A549 (cell line): Measurements from ENCODE around the gene MKRN1. TPM values are rescaled to one million over a fixed set of nuclear protein-coding genes. Genes with fewer than 3 reads are reported as not detected.

Experiments used
- ATAC-seq, 2 experiments: fragments of 200-7000 bp in 1 of 2; fragments of >200 bp in 1 of 2; cut with Nextera tagmentation in 1 of 2; cut with Tn5 transposase in 1 of 2; 3 replicates each; pipeline versions ENCODE4 v1.8.0 to v1.9.1; 2018 to 2020; ENCODE audit warnings: mild to moderate bottlenecking in 1 of 2, moderate library complexity in 1 of 2
- CTCF ChIA-PET: fragments of 300-600 bp; sonication (Branson Sonifier 250); formaldehyde crosslinking; extraction: SDS; loops from one replicate; lab custom pipeline; 2021; ENCODE audit warnings: antibody characterized with exemption, inconsistent platforms; lab: Yijun Ruan, JAX
- POLR2A ChIA-PET: fragments of 350-600 bp; formaldehyde crosslinking; extraction: SDS; loops from one replicate; lab custom pipeline; 2021; ENCODE audit warnings: antibody characterized with exemption, inconsistent platforms; lab: Yijun Ruan, JAX
- DNase-seq, 2 experiments: peaks; one replicate each; pipeline versions ENCODE4 v3.0.0 to v3.0.0-alpha.2; 2011 to 2016; ENCODE audit warnings: low read depth in 1 of 2, low spot score in 1 of 2
- FAIRE-seq: peaks from 2 replicates; lab custom pipeline; 2011; peaks lifted over from hg19 to GRCh38; lab: Jason Lieb, UNC
- H3K27ac ChIP-seq, 2 experiments: fragments of >200 bp; sonication (Bioruptor Twin); formaldehyde crosslinking; 3 replicates each; pipeline ENCODE4 v1.5.1; 2016 to 2017
- H3K4me1 ChIP-seq: fragments of >200 bp; sonication (Bioruptor Twin); formaldehyde crosslinking; 3 replicates; pipeline ENCODE4 v1.6.1; 2016
- H3K4me2 ChIP-seq: fragments of >200 bp; sonication (Bioruptor Twin); formaldehyde crosslinking; 3 replicates; pipeline ENCODE4 v1.6.1; 2016
- H3K4me3 ChIP-seq: fragments of >200 bp; sonication (Bioruptor Twin); formaldehyde crosslinking; 3 replicates; pipeline ENCODE4 v1.5.1; 2016
- H3K9me3 ChIP-seq: fragments of >200 bp; sonication (Bioruptor Twin); formaldehyde crosslinking; 3 replicates; pipeline ENCODE4 v1.6.1; 2016
- CBX2 ChIP-seq: fragments of 200-600 bp; sonication (generic); IDR thresholded peaks from 2 replicates; pipeline ENCODE4 v1.6.1; 2016; ENCODE audit warnings: low read depth, mild to moderate bottlenecking, borderline replicate concordance
- CEBPB ChIP-seq, 2 experiments: fragments of >200 bp in 1 of 2; sonication (Bioruptor Twin) in 1 of 2; formaldehyde crosslinking in 1 of 2; IDR thresholded peaks; 2 replicates each; pipeline ENCODE4 v1.6.1; 2012 to 2016
- EP300 ChIP-seq, 2 experiments: fragments of >200 bp; sonication (Bioruptor Twin); formaldehyde crosslinking; IDR thresholded peaks; 2 replicates in 1 of 2; 3 replicates in 1 of 2; pipeline ENCODE4 v1.6.1; 2016 to 2017
- ESRRA ChIP-seq: fragments of 150-350 bp; IDR thresholded peaks from 2 replicates; pipeline ENCODE4 v1.6.1; 2014; ENCODE audit warnings: mild to moderate bottlenecking, low read length, borderline replicate concordance
- HEYL ChIP-seq: fragments of 250-450 bp; sonication (Bioruptor Pico); IDR thresholded peaks from 2 replicates; pipeline ENCODE4 v1.8.0; 2021; ENCODE audit warnings: mild to moderate bottlenecking, moderate library complexity
- HOXB5 ChIP-seq: fragments of 250-450 bp; sonication (Bioruptor Pico); IDR thresholded peaks from 2 replicates; pipeline ENCODE4 v1.5.0; 2020; ENCODE audit warnings: mild to moderate bottlenecking, moderate library complexity
- JUNB ChIP-seq: fragments of >200 bp; sonication (Bioruptor Twin); formaldehyde crosslinking; IDR thresholded peaks from 2 replicates; pipeline ENCODE4 v1.6.1; 2016
- MAFK ChIP-seq: fragments of 450-650 bp; IDR thresholded peaks from 2 replicates; pipeline ENCODE4 v1.6.1; 2014; ENCODE audit not compliant: partially characterized antibody
- PHF8 ChIP-seq: fragments of 200-600 bp; sonication (generic); IDR thresholded peaks from 2 replicates; pipeline ENCODE4 v1.6.1; 2016; ENCODE audit warnings: low read depth, mild to moderate bottlenecking, antibody characterized with exemption, moderate library complexity, borderline replicate concordance
- RAD21 ChIP-seq, 2 experiments: fragments of >200 bp in 1 of 2; sonication (Bioruptor Twin) in 1 of 2; formaldehyde crosslinking in 1 of 2; IDR thresholded peaks in 1 of 2; conservative IDR thresholded peaks in 1 of 2; 2 replicates in 1 of 2; 3 replicates in 1 of 2; pipeline ENCODE4 v1.6.1; 2012 to 2018; ENCODE audit warnings: inconsistent platforms in 1 of 2
- SREBF2 ChIP-seq: fragments of 450-650 bp; IDR thresholded peaks from 2 replicates; pipeline ENCODE4 v1.6.1; 2014; ENCODE audit warnings: mild to moderate bottlenecking, moderate library complexity
- TFCP2L1 ChIP-seq: fragments of 250-450 bp; sonication (Bioruptor Pico); IDR thresholded peaks from 2 replicates; pipeline ENCODE4 v1.5.0; 2021; ENCODE audit warnings: mild to moderate bottlenecking
- WGBS: methylation state at CpG from one replicate; pipeline ENCODE4 v1.1.6; 2017; ENCODE audit errors: missing lambda C conversion rate; 5-methylcytosine and 5-hydroxymethylcytosine counted together
- polyA plus RNA-seq, 4 experiments: library from polyadenylated mRNA; depleted of rRNA in 3 of 4; stranded (reverse); fragments of >200 nt; fragmentation: RNase III in 1 of 4; extraction: RNeasy Plus Mini Kit Qiagen cat#74134 plus additional on column Dnase treatment in 1 of 4; gene quantifications; 2 replicates in 3 of 4; 3 replicates in 1 of 4; pipeline ENCODE4 v1.2.3, GENCODE V29; 2011 to 2017
- TF ChIP-seq, protein P1 (sequence below): fragments of 450-650 bp; IDR thresholded peaks from 2 replicates; pipeline ENCODE4 v1.6.1; 2014; ENCODE audit warnings: antibody characterized with exemption
- TF ChIP-seq, protein P2 (sequence below): fragments of 150-350 bp; IDR thresholded peaks from 2 replicates; pipeline ENCODE4 v1.6.1; 2014; ENCODE audit warnings: low read depth, mild to moderate bottlenecking, low read length
- TF ChIP-seq, protein P3 (sequence below): IDR thresholded peaks from 2 replicates; pipeline ENCODE4 v1.6.1; 2012

Gene MKRN1
- polyA plus RNA-seq, 2 of the 4 experiments (the other 2 are of a cell fraction), result 53.2 to 68.8 TPM

DNA sequence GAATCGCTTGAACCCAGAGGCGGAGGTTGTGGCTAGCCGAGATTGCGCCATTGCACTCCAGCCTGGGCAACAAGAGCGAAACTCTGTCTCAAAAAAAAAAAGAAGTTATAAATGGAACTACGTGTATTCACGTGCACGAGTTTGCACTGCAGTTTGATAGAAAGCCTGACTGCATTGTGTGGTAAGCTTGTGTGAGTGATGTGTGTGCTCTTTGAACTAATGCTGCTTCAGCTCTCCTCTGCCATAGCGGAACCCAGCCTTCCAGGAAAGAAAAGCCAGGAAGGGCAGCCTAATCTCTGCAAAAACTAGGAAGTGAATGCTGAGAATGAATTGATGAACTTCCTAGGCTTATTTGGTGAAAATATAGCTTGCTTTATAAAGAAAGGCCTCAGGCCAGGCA lies 15.6 kb upstream of the MKRN1 start:
- POLR2A ChIA-PET, result no interaction called here
- ATAC-seq, result no peak
- FAIRE-seq, result no peak
- Histone ChIP-seq H3K9me3 (no peaks in the 10 kb centered on the region), H3K27ac (no peak overlapping the region), H3K4me3 (no peak overlapping the region), H3K4me2 (no peak overlapping the region), H3K4me1 (no peaks in the 10 kb centered on the region)
- TF ChIP-seq, protein P1, sequence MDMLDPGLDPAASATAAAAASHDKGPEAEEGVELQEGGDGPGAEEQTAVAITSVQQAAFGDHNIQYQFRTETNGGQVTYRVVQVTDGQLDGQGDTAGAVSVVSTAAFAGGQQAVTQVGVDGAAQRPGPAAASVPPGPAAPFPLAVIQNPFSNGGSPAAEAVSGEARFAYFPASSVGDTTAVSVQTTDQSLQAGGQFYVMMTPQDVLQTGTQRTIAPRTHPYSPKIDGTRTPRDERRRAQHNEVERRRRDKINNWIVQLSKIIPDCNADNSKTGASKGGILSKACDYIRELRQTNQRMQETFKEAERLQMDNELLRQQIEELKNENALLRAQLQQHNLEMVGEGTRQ, result no peak
- TF ChIP-seq JUNB (no peak), CEBPB (IDR thresholded peaks at IDR 0.05) (no peak), HOXB5 (CRISPR knock-in tag) (no peak), HEYL (CRISPR knock-in tag) (no peak), RAD21 (conservative IDR thresholded peaks at IDR 0.05 in 1 of 2, IDR thresholded peaks at IDR 0.05 in 1 of 2) (no peak), ESRRA (no peak), TFCP2L1 (no peak), SREBF2 (no peak), EP300 (IDR thresholded peaks at IDR 0.05) (no peak), PHF8 (no peak)
- TF ChIP-seq, protein P2, sequence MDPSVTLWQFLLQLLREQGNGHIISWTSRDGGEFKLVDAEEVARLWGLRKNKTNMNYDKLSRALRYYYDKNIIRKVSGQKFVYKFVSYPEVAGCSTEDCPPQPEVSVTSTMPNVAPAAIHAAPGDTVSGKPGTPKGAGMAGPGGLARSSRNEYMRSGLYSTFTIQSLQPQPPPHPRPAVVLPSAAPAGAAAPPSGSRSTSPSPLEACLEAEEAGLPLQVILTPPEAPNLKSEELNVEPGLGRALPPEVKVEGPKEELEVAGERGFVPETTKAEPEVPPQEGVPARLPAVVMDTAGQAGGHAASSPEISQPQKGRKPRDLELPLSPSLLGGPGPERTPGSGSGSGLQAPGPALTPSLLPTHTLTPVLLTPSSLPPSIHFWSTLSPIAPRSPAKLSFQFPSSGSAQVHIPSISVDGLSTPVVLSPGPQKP, result no peak
- TF ChIP-seq, protein P3, sequence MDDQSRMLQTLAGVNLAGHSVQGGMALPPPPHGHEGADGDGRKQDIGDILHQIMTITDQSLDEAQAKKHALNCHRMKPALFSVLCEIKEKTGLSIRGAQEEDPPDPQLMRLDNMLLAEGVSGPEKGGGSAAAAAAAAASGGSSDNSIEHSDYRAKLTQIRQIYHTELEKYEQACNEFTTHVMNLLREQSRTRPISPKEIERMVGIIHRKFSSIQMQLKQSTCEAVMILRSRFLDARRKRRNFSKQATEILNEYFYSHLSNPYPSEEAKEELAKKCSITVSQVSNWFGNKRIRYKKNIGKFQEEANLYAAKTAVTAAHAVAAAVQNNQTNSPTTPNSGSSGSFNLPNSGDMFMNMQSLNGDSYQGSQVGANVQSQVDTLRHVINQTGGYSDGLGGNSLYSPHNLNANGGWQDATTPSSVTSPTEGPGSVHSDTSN, result no peak
- CTCF ChIA-PET, result interaction anchor here (0.6 to 6.1 kb wide), 6 partner anchors 12 to 477 kb away, joined by 3 to 44 read pairs (median 4); no protein-coding TSS in a partner anchor
- WGBS, result 90% methylated on average over 9 of the region's 9 CpGs
- no peak for DNase-seq

DNA sequence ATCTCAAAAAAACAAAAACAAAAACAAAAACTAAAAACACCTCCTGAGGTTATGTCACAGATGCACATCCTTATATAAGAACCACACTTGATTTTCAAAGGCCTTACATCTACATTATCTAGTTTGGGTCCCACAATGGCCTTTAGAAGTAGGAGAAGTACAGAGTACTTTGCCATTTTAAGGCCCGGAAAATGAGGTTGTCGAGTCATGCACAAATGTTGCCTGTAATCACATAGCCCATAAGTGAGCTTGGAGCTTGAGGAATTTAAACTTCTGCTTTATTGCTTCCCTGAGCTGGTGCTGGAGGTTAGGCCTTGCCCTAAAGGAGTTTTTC lies 9.7 kb upstream of the MKRN1 start:
- Histone ChIP-seq H3K9me3 (no peaks in the 10 kb centered on the region), H3K4me1 (0 out of 3 replicates have a peak, but pooled peaks cover 5% of the 10 kb centered on the region), H3K4me2 (no peak overlapping the region), H3K4me3 (no peak overlapping the region), H3K27ac (no peak overlapping the region)
- no peak for DNase-seq
- FAIRE-seq, result no peak
- WGBS, result 89% methylated on average over 2 of the region's 2 CpGs
- ChIA-PET CTCF (interaction anchor here (0.7 to 2.1 kb wide), 3 partner anchors 9 to 37 kb away, joined by 3 to 18 read pairs (median 4); partner anchors contain the start of gene MKRN1), POLR2A (no interaction called here)
- TF ChIP-seq, protein P1, result no peak
- TF ChIP-seq CBX2, result no peak
- ATAC-seq, result no peak

DNA sequence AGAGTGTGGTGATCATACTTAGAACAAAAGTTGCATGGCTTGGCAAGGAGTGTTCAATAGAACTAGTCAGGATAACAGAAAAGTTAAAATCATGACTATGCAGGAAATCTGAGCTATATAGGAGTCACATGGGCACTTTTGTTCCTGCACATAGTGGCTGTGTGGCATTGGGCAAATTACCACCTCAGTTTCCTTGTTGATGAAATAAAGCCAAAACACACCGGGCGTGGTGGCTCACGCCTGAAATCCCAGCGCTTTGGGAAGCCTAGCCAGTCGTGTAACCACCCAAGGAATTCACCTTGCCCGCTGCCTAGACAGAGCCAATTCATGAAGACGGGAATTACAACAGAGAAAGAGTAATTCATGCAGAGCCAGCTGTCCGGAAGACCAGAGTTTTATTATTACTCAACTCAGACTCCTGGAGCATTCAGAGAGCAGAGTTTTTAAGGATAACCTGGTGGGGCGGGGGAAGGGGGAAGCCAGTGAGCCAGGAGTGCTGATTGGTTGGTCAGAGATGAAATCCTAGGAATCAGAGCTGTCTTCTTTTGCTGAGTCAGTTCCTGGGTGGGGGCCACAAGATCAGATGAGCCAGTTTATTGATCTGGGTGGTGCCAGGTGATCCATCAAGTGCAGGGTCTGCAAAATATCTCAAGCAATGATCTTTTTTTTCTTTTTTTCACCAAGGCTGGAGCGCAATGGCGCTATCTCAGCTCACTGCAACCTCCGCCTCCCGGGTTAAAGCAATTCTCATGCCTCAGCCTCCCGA lies 6.4 kb upstream of the MKRN1 start:
- no peak for FAIRE-seq
- POLR2A ChIA-PET, result no interaction called here
- WGBS, result 79% methylated on average over 14 of the region's 14 CpGs
- H3K27ac ChIP-seq, result peak overlapping the region in 1 of 2 experiments; percentile 53; a peak in 1 of 6 replicates
- no peak for TF ChIP-seq CEBPB (IDR thresholded peaks at IDR 0.05)
- peak; percentile 9 for TF ChIP-seq MAFK
- TF ChIP-seq, protein P1, result 0 out of 2 replicates have a peak, but pooled peaks have one; percentile 2
- TF ChIP-seq, all 56 proteins: peak for 2
- H3K9me3 ChIP-seq, result no peaks in the 10 kb centered on the region
- ATAC-seq (peak; percentile 46 to 56; a peak in 2 of 6 replicates), DNase-seq (peak in 1 of 2 experiments; percentile 22)
- H3K4me2 ChIP-seq, result 0 out of 3 replicates have a peak overlapping the region, but pooled peaks have one; percentile 10
- CTCF ChIA-PET, result interaction anchor here (0.6 to 1.6 kb wide), 4 partner anchors 9 to 167 kb away, joined by 3 to 6 read pairs (median 4); no protein-coding TSS in a partner anchor
- H3K4me3 ChIP-seq, result no peak overlapping the region
- H3K4me1 ChIP-seq, result 0 out of 3 replicates have a peak, but pooled peaks cover 5% of the 10 kb centered on the region
